Stimulated activated CD4-positive, alpha-beta T cell treated with anti-CD3 and anti-CD28 coated beads, Interleukin-4, amount 100 ng/mL, for 1 hour (primary cell): Measurements from ENCODE around the gene TMEM163.

Source experiments
- DNase-seq: peaks from one replicate; pipeline ENCODE4 v3.0.0-alpha.2; 2020

TMEM163 gene

GRCh38 chr2:134470561-134471168 lies 248.1 kb downstream of the TMEM163 start:
- DNase-seq, result no peak

DNA sequence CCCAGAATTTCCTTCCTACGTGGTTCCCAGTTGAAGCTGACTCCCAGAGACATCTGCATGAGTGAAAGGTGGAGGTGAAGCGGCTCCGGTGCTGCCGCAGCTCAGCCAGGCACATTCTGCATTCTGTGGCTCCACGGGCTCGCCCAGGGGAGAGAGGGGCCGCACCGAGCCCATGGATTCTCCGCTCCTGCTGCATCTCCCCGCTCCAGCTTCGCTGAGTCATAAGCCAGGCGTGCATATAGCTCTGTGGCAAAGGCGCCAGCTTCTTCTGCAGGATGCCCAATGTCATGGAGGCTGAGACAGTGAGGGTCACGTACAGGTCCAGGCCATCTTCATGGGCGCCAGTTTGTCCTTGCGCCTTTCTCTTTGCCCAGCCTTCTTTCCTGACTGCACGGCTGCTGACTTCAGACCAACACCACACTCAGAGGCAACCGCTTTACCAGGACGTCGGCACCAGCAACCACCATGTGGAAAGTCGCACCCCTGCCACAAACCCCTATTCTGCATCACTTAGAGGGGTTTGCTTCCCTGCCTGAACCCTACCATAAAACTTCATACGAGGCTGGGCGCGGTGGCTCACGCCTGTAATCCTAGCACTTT lies 249.2 kb downstream of the TMEM163 start:
- DNase-seq, result no peak

DNA sequence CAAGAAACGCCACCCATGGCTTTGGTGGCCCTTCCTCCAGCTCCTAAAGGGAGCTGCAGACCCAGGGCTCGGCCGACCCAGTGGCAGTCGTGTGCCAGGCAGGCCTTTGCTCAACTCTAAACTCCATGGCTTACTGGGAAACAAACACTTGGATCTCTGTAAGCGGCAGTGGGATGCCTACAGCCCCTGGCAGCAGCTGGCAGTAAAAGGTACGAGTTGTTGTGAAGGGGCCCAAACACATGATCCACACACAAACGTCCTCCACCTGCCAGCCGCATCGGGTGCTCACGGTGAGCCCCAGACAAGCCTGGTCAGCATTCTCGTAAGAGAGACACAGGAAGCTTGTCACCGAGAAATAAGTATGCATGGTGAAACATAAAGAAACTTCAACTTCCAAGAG lies 250.0 kb downstream of the TMEM163 start:
- no peak for DNase-seq

- no peak for DNase-seq
Observed at GRCh38 chr2:134468164-134468563, 250.6 kb downstream of the TMEM163 start.

DNA sequence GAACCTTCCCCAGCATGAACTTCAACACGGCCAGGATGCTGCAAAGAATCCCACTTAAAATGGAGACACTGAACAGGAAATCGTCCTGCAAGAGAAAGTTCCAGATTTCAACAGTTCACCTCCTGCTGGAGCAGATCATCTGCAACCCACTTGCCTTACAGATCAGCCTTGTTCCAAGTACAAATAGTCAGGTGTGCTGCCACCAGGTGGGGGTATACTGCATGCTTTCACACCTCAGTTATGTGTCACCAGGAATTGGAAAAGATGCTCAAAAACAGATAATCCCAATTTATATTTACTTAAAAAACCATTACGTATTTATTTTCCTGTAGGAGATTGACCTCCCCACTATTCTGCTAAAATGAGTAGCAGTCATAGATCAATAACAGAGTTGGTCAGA lies 252.7 kb downstream of the TMEM163 start:
- no peak for DNase-seq

DNA sequence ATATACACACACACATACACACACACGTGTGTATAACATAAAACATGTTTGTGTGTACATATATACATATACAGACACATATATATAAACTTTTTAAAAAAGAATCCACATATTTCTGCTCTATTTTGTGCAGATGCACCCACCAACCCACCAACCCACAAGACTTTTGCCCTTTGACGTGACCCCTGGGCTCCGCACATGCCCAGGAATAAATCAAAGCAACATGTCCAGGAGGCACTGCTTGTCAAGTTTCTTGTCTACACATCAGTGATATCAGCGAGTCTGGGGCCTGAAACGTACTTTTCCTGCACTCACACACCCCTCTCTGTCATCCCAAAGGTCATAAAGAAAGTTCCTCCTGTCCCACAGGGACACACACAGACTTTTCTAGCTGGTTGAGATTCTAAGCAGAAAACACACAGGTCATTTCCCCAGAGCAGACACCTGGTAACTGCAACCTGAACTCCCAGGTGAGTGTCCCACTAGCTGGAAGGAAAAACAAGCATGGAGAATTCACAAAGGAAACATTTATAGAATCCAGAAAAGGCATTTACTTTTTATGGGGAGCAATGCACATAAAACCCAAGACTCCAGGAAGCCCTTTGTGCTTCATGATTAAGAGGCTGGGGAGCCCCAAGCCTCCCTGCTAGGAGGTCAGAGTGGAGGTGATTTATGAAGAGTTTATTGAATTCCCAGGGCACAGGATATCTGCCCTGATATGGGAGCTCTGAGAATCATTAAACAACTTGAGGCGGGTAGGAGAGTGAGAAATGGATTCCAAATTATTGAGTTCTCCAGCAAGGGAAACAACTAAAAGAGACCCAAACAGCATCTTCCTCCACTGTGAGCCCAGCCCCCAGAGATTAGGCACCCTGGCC lies 253.3 kb downstream of the TMEM163 start:
- DNase-seq, result no peak

GRCh38 chr2:134463699-134464022 lies 255.1 kb downstream of the TMEM163 start:
- no peak for DNase-seq

DNA sequence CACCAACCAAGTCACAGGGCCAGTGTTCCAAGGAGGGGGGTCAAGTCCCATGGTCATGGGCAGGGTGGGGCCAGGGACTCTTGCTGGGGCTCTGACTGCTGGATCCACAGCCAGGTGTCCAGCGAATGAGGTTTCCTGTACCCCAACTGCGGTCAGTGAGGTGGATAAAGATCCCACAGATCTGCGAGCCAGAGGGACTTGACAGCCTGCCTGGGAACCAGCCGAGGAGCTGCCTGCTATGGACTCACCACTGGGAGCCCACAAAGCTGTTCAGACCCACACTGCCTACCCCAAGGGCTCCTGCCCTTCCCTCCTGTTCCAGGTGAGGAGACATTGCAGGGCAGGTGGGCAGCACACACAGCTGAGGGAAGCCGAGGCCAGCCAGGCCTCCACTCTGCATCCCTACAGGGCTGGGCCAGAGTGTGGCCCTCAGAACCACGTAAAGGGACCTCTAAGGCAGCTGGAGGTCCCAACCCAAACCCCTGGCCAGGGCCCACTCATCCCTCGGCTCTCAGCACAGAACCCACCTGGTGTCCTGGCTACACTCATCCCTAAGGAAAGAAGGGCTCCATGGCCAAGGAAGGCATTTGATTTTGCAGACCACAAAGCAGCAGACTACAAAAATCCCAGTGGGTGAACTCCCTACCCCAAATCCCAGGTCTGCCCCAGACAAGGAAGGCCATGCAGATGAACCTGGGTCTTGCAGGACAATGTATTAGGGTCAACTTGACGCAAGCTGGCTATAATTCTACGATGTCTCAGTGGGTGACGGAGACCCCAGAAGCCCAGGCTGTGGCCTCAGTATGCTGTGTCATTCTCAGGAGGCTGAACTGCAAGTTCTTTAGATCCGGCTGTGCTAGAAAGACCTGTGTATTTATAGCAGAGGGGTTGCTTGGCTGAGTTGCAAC lies 255.8 kb downstream of the TMEM163 start:
- no peak for DNase-seq

DNA sequence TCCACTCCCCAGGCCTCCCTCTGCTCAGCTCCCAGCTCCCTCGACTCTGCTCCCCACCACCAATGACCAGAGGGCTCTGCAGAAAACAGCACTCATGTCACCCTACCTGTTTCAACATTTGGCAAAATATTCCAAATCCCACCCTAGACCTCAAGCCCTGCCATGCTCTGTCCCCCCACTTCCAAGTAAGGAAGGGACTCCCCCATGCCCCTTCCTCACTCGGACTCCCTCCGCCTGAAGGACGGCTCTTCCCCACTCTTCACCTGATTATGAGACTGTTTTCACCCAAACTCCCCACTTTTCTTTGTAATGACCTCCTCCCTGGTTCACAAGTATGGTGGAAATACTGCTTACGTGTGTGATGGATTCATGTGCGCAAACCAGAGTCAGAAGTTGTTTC lies 256.5 kb downstream of the TMEM163 start:
- no peak for DNase-seq

DNA sequence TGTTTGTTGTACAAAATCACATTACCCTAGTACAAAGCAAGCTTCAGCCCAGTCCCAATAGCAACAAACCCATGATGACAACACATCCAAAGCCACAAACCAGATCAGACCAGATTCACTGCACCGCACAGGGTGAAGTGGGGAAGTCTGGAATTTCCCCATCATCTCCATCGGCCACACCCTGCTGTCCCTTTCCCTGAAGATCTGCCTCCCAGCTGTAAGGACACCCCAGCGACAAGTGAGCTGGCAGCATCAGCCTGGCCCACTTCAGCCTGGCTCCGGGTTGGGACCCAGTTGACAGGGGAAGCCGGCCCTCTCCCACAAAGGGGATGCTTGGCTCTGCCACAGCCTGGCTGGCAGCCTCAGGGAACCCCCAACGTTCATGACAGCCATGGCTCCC lies 257.3 kb downstream of the TMEM163 start:
- DNase-seq, result no peak

GRCh38 chr2:134460583-134460998 lies 258.2 kb downstream of the TMEM163 start:
- DNase-seq, result peak; percentile 10

GRCh38 chr2:134459706-134460406 lies 258.9 kb downstream of the TMEM163 start:
- DNase-seq, result no peak

DNA sequence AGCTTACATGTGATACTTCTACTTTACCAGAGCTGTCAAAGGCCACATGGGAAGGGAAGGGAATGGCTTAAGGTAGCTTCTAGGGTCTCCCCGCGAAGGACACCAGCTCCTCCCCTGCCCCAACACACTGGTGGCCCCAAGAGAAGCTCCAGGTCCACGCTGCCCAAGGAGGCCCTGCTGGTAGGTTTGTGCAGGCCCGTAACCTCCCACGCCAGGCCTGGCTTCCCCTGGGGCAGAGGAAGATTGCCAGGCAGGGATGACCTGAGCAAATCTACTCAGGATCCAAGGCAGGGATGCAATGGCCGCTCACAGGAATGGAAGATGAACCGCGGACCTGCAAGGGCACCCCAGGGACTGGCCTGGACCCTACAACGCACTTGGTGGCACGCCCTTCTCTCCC lies 259.9 kb downstream of the TMEM163 start:
- DNase-seq, result no peak

DNA sequence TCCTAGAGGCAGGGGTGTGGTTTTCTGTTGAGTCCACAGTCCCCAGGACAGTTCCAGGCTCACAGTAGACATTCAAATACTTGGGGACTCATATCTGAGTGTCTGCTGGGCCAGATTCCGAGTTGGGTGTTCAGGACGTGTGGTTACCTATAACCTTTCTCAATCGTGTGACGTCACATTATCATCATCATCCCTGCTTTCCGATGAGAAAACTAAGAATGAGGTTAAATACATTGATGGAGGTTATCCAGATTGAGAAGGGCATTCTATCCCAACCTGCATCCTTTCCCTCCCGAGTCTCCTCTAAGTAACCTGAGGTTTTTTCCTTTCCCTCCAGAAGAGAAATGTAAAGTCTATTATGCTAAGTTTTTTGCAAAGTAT lies 260.3 kb downstream of the TMEM163 start:
- no peak for DNase-seq

- DNase-seq, result no peak
Observed at GRCh38 chr2:134457765-134458472, 260.9 kb downstream of the TMEM163 start.

DNA sequence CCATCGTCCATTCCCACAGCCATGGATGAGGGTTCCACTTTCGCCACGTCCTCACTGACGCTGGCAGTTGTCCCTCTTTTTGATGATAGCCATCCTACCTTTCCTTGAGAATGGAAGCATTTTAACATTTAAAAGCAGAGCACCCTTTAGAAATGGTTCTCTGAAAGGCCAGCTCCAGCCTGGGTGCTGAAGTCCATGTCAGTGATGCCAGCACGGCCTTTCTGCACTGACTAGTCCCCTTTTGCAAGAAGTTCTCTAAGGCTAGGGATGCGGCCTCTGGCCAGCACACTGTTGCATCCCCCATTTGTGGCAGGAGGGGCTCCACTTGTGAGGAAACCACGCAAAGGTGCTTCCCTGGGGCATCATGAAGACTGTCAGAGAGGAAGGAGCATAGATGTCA lies 261.4 kb downstream of the TMEM163 start:
- no peak for DNase-seq

- no peak for DNase-seq
Observed at GRCh38 chr2:134455426-134455825, 263.4 kb downstream of the TMEM163 start.

- no peak for DNase-seq
Observed at GRCh38 chr2:134454931-134455330, 263.9 kb downstream of the TMEM163 start.

DNA sequence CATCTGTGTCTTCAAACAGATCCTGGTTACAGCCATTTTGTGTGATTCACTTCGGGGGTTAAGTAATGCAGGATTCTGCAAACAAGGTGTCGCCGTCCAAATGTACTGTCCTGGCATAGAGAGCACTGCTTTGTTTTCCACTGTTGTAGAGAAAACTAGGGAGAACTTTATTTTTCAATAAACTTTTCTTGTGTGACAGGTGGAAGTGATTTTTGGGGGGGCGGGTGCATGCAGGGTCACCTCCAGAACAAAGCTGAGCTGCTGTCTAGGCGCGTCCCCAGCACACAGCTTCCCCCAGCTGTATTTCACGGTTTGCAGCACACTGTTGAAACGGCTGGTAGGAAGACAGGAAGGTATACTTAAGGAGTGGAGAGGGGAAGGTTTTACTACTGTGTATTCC lies 264.4 kb downstream of the TMEM163 start:
- no peak for DNase-seq

- DNase-seq, result no peak
Observed at GRCh38 chr2:134453973-134454372, 264.8 kb downstream of the TMEM163 start.

DNA sequence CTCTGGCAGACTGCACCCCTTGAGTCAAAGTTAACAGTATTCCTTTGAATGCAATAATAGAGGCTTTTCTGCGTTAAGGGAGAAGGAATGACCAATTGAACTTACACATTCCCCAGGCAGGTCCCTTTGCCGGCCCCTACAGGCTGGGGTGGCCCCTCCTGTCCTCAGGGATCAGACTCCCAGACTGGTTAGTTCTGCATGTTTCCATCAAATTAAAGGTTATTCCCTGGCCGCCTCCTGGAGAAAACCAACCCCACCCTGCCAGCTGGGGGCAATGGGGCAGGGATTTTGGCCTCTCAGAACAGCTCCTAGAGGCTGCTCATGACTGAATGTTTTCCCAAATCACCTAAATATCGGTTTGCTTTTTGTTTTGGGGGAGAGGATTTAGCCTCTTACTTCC lies 265.3 kb downstream of the TMEM163 start:
- DNase-seq, result no peak
